ENCODE measurements around the gene CASP9. TPM values are rescaled to one million over a fixed set of nuclear protein-coding genes. Genes with fewer than 3 reads are reported as not detected.

CASP9 gene
- total RNA-seq: 4.1 and 5.6 TPM in 2 replicates
- polyA plus RNA-seq: 6.4 and 8.3 TPM in 2 replicates
- polyA plus RNA-seq (2012): 4.7 and 7.1 TPM in 2 replicates
- polyA minus RNA-seq (ENCODE audit: low replicate concordance): 10.8 and 13.2 TPM in 2 replicates

DNA sequence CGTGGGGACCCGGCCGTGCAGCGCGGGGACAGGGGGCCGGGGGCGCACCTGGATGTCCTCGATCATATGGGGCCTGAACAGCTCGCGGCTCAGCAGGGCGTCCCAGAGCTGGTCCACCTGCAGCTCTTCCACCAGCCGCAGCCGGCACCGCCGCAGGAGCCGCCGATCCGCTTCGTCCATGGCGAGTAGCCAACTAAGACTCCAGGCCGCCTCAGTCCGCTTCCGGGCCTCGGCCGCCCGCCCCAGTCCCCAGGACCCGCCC, at the start of gene CASP9:
Gene CASP9, minus strand, starts transcription at position 195 of the 262 bp plus-strand sequence. Its CDS starts 15 bp downstream, at position 180.
- Histone ChIP-seq H3K4me2 (ENCODE audit: extremely low read depth, insufficient read depth, low read length) (peak within 1 kb of the TSS; percentile 81), H2AFZ (ENCODE audit: low read length) (peak within 1 kb of the TSS; percentile 94), H3K9me3 (ENCODE audit: control insufficient read depth, insufficient read depth, low read depth, low read length) (no peaks in the 10 kb centered on the region), H3K27ac (ENCODE audit: insufficient read depth, low read length) (peak within 1 kb of the TSS; percentile 99), H3K79me2 (ENCODE audit: control insufficient read depth, insufficient read depth, low read length) (peaks cover 12% of the 10 kb centered on the region), H3K4me1 (ENCODE audit: control insufficient read depth, extremely low read depth, insufficient read depth, low read length) (peaks cover 17% of the 10 kb centered on the region), H3K4me3 (replicated peaks in 1 of 4; ENCODE audit: control extremely low read depth in 1 of 4, insufficient read depth in 1 of 4, low read depth in 3 of 4, low read length in 4 of 4) (peak within 1 kb of the TSS; percentile 68 to 86 (median 75)), H3K36me3 (ENCODE audit: control insufficient read depth, insufficient read depth, low read length) (no peaks in the 10 kb centered on the region), H3K9ac (ENCODE audit: insufficient read depth, low read length) (peak within 1 kb of the TSS; percentile 96), H3K27me3 (ENCODE audit: control insufficient read depth, insufficient read depth, low read length) (no peaks in the 10 kb centered on the region), H4K20me1 (ENCODE audit: control insufficient read depth, extremely low read depth, insufficient read depth, low read length) (no peaks in the 10 kb centered on the region)
- no peak for DNase-seq (ENCODE audit: low read depth in 2 of 2)
- TF ChIP-seq, protein P1, sequence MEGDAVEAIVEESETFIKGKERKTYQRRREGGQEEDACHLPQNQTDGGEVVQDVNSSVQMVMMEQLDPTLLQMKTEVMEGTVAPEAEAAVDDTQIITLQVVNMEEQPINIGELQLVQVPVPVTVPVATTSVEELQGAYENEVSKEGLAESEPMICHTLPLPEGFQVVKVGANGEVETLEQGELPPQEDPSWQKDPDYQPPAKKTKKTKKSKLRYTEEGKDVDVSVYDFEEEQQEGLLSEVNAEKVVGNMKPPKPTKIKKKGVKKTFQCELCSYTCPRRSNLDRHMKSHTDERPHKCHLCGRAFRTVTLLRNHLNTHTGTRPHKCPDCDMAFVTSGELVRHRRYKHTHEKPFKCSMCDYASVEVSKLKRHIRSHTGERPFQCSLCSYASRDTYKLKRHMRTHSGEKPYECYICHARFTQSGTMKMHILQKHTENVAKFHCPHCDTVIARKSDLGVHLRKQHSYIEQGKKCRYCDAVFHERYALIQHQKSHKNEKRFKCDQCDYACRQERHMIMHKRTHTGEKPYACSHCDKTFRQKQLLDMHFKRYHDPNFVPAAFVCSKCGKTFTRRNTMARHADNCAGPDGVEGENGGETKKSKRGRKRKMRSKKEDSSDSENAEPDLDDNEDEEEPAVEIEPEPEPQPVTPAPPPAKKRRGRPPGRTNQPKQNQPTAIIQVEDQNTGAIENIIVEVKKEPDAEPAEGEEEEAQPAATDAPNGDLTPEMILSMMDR (conservative IDR thresholded peaks at IDR 0.05 in 1 of 2, IDR thresholded peaks at IDR 0.05 in 1 of 2; ENCODE audit: low read depth in 1 of 2, low read length in 2 of 2): no peak
- TF ChIP-seq EZH2 (IDR thresholded peaks at IDR 0.05; ENCODE audit: low read length, missing control alignments): no peak

DNA sequence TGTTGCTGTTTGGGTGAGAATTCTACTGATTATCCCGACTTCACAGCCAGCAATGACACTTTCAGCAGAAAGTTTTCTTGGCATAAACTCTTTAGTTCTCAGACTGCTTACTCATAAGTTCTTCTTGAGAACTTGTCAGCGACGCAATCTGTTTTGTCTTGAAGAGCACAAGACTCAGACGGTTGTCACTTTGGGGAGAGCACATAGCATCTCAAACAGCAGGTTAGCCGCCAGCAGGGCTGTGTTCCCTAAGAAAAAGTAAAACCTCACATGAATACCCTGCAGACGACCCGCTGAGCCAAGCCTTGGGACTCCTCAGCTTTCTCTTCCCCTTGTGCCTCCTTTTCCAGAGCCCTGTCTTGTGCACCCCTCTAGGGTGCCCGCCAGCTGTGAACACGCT, 49.5 kb upstream of the CASP9 start:
- Histone ChIP-seq H3K9ac (ENCODE audit: insufficient read depth, low read length) (no peak overlapping the region), H3K9me3 (ENCODE audit: control insufficient read depth, insufficient read depth, low read depth, low read length) (no peaks in the 10 kb centered on the region), H4K20me1 (ENCODE audit: control insufficient read depth, extremely low read depth, insufficient read depth, low read length) (no peaks in the 10 kb centered on the region), H3K36me3 (ENCODE audit: control insufficient read depth, insufficient read depth, low read length) (peaks cover under 1% of the 10 kb centered on the region), H3K79me2 (ENCODE audit: control insufficient read depth, insufficient read depth, low read length) (no peaks in the 10 kb centered on the region), H3K4me2 (ENCODE audit: extremely low read depth, insufficient read depth, low read length) (no peak overlapping the region), H3K4me1 (ENCODE audit: control insufficient read depth, extremely low read depth, insufficient read depth, low read length) (no peaks in the 10 kb centered on the region), H3K27me3 (ENCODE audit: control insufficient read depth, insufficient read depth, low read length) (no peaks in the 10 kb centered on the region), H2AFZ (ENCODE audit: low read length) (no peak overlapping the region), H3K4me3 (replicated peaks in 1 of 4; ENCODE audit: control extremely low read depth in 1 of 4, insufficient read depth in 1 of 4, low read depth in 3 of 4, low read length in 4 of 4) (no peak overlapping the region), H3K27ac (ENCODE audit: insufficient read depth, low read length) (no peak overlapping the region)
- TF ChIP-seq, protein P1 (conservative IDR thresholded peaks at IDR 0.05 in 1 of 2, IDR thresholded peaks at IDR 0.05 in 1 of 2; ENCODE audit: low read depth in 1 of 2, low read length in 2 of 2): no peak
- TF ChIP-seq EZH2 (IDR thresholded peaks at IDR 0.05; ENCODE audit: low read length, missing control alignments): no peak
- DNase-seq (ENCODE audit: low read depth in 2 of 2): peak; percentile 12 to 73

DNA sequence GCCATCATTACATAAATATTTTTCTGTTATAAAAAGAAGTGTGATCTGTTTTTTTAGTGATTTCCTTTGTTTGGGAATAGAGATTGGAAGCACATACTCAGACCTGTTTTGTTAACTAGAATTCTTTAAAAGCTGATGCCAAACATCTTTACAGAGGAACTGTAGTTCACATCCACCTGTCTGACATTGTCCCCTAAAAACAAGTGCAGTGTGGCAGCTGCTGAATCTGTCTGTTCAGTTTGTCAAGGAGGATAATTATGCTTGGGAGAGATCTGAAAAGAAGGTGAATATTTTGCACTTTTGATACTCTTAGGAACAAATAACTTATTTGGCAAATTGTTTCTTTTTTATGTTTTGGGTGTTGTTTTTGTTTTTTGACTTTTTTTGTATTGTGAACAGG, 47.3 kb upstream of the CASP9 start:
- H3K9ac ChIP-seq (ENCODE audit: insufficient read depth, low read length): no peak overlapping the region
- TF ChIP-seq EZH2 (IDR thresholded peaks at IDR 0.05; ENCODE audit: low read length, missing control alignments): no peak
- TF ChIP-seq, protein P1 (conservative IDR thresholded peaks at IDR 0.05 in 1 of 2, IDR thresholded peaks at IDR 0.05 in 1 of 2; ENCODE audit: low read depth in 1 of 2, low read length in 2 of 2): no peak
- H3K79me2 ChIP-seq (ENCODE audit: control insufficient read depth, insufficient read depth, low read length): no peaks in the 10 kb centered on the region
- H3K36me3 ChIP-seq (ENCODE audit: control insufficient read depth, insufficient read depth, low read length): peaks cover 7% of the 10 kb centered on the region
- H3K4me1 ChIP-seq (ENCODE audit: control insufficient read depth, extremely low read depth, insufficient read depth, low read length): no peaks in the 10 kb centered on the region
- no peak overlapping the region for H3K4me3 ChIP-seq (replicated peaks in 1 of 4; ENCODE audit: control extremely low read depth in 1 of 4, insufficient read depth in 1 of 4, low read depth in 3 of 4, low read length in 4 of 4)
- H2AFZ ChIP-seq (ENCODE audit: low read length): no peak overlapping the region
- H4K20me1 ChIP-seq (ENCODE audit: control insufficient read depth, extremely low read depth, insufficient read depth, low read length): no peaks in the 10 kb centered on the region
- DNase-seq (ENCODE audit: low read depth in 2 of 2): no peak
- H3K9me3 ChIP-seq (ENCODE audit: control insufficient read depth, insufficient read depth, low read depth, low read length): no peaks in the 10 kb centered on the region
- no peaks in the 10 kb centered on the region for H3K27me3 ChIP-seq (ENCODE audit: control insufficient read depth, insufficient read depth, low read length)
- H3K27ac ChIP-seq (ENCODE audit: insufficient read depth, low read length): no peak overlapping the region
- no peak overlapping the region for H3K4me2 ChIP-seq (ENCODE audit: extremely low read depth, insufficient read depth, low read length)
